CD1c-positive myeloid dendritic cell (primary cell): ENCODE measurements around the gene ESPL1.

Experiments
- DNase-seq: peaks from one replicate; pipeline ENCODE4 v3.0.0-alpha.2; 2016; ENCODE audit errors: extremely low spot score

Gene ESPL1

DNA sequence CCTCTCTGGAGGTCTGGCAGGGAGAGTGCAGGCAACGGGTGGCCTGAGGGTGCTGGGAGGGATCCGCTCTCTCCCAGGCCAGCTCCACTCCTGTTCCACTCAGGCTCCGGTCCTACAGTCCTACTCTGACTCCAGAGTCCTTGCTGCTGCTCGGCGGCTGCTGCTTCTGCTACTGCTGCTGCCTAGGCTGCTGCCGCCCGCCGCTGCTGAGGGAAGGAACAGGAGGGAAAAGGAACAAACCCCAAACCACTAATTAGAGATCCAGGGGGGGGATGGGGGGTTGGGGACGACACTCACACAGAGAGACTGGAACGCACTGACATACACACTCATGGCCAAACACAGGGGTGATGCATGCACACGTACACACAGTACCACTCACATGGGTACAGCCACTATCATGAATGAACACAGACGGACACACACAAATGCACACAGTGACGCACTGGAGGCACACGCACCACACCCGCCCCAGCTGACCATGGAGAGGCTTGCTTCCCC, 68.1 kb downstream of the ESPL1 start, which contains the start of gene SP7:
SP7 (minus strand) TSS at position 174 of the 501 bp plus-strand sequence. CDS start 708 bp downstream, outside the sequence.
- DNase-seq = peak; percentile 32

DNA sequence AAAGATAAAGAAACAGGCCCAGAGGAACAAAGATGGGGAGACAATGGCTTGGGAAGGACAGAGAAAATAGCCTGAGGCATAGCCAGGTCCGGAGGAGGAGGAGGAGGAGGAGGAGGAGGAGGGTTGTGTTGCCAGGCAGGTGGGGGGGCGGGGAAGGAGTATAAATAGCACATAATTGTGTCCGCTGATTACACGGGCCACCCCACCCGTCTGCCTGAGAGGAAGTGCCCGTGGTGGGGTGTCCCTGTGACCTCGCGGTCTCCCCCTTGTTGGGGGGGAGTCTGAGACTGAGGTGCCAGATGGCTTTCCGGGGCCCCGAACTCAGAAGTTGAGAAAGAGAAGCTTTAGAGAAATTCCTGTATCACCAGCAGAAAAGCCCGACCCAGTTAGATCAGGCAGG, 69.9 kb downstream of the ESPL1 start:
- DNase-seq = no peak

DNA sequence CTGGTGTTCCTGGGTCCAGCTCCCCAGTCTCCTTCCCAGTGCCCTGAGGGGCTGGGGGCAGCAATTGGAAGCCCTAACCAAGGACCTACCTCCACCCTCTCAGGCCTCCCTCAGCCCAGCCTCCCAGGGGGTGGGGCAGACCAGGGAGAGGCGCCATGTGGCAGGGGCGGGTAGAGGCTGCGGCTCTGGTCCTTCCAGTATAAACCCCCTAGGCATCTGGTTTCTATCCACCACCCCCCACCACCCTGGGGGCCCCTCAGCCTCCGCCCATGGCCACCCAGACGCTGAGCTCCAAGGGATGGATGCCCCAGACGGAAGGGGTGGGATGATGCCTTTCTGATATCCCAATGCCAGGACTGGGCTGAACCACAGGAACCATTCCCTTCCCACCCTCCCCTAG, 70.8 kb downstream of the ESPL1 start:
- no peak for DNase-seq

DNA sequence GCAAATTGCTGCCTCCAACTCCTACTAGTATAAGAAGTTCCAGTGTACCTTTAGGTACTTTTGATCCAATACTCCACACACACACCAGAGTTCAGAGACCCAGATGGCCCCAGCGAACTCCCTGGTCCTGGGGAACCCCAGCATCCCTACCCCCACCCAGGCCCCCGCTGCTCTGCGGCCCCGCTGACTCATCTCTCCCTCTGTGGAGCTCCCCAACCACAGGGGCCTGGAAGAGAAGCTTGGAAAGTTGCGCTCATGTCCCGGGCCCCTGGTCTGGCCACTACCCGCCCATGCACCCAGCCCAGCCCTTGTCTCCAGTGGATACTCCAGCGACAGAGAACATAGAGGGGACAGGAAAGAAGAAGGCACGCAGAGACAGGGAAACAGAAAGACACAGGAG, 72.3 kb downstream of the ESPL1 start:
- no peak for DNase-seq
